SU-DHL-6 (cell line): Measurements from ENCODE around the gene NEURL4.

Experiments used
- H2AFZ ChIP-seq: fragments of 200-600 bp; sonication (generic); 2 replicates; pipeline ENCODE4 v1.6.1; 2014; ENCODE audit warnings: low read depth, mild to moderate bottlenecking, moderate library complexity, mixed read lengths, antibody characterized with exemption, low read length; ENCODE audit not compliant: severe bottlenecking
- H3F3A ChIP-seq: fragments of 200-600 bp; shearing (Covaris generic); 2 replicates; pipeline ENCODE4 v1.6.0; 2016; ENCODE audit warnings: antibody characterized with exemption, mild to moderate bottlenecking; ENCODE audit not compliant: insufficient read depth
- H3K27ac ChIP-seq: fragments of 200-600 bp; sonication (generic); 2 replicates; pipeline ENCODE4 v1.5.1; 2016; ENCODE audit warnings: low read depth, mild to moderate bottlenecking, low read length, moderate library complexity, mixed read lengths
- H3K27me3 ChIP-seq: fragments of 200-600 bp; sonication (generic), shearing (Covaris generic); 2 replicates; pipeline ENCODE4 v1.6.0; 2014; ENCODE audit warnings: mild to moderate bottlenecking, low read length
- H3K36me3 ChIP-seq: fragments of 200-600 bp; sonication (generic); 2 replicates; pipeline ENCODE4 v1.6.1; 2014; ENCODE audit warnings: mild to moderate bottlenecking, low read length, mixed read lengths
- H3K4me2 ChIP-seq: fragments of 300-600, 200-600 bp; shearing (Covaris generic), sonication (generic); 2 replicates; pipeline ENCODE4 v1.6.0; 2014; ENCODE audit warnings: low read length, low read depth, mild to moderate bottlenecking; ENCODE audit not compliant: poor library complexity, severe bottlenecking
- H3K4me3 ChIP-seq: fragments of 200-600 bp; sonication (generic); 2 replicates; pipeline ENCODE4 v1.5.1; 2014; ENCODE audit warnings: antibody characterized with exemption, low read length, mild to moderate bottlenecking, mixed read lengths; ENCODE audit not compliant: insufficient read depth, poor library complexity, severe bottlenecking
- H3K79me2 ChIP-seq: fragments of 200-600 bp; sonication (generic); 2 replicates; pipeline ENCODE4 v1.6.1; 2014; ENCODE audit warnings: mild to moderate bottlenecking, low read length, moderate library complexity; ENCODE audit not compliant: insufficient read depth
- H3K9ac ChIP-seq: fragments of 200-600 bp; sonication (generic); 2 replicates; pipeline ENCODE4 v1.7.0; 2014; ENCODE audit warnings: mild to moderate bottlenecking, low read length
- H3K9me2 ChIP-seq: fragments of 200-600 bp; sonication (generic); replicated peaks from 2 replicates; pipeline ENCODE4 v1.6.1; 2014; ENCODE audit warnings: low read length; ENCODE audit not compliant: insufficient read depth
- H3K9me3 ChIP-seq: fragments of 200-600 bp; sonication (generic); 2 replicates; pipeline ENCODE4 v1.6.1; 2014; ENCODE audit warnings: low read length, mixed read lengths; ENCODE audit not compliant: insufficient read depth
- H4K20me1 ChIP-seq: fragments of 200-600 bp; sonication (generic); 2 replicates; pipeline ENCODE4 v1.6.1; 2014; ENCODE audit warnings: low read depth, mild to moderate bottlenecking, antibody characterized with exemption, low read length, moderate library complexity, mixed read lengths
- CTCF ChIP-seq: fragments of 200-600 bp; sonication (generic); IDR thresholded peaks from one replicate; pipeline ENCODE4 v1.5.1; 2017; ENCODE audit warnings: antibody characterized with exemption, mild to moderate bottlenecking, low read length, moderate library complexity; ENCODE audit not compliant: insufficient read depth, poor library complexity, severe bottlenecking
- EZH2phosphoT487 ChIP-seq: fragments of 200-600 bp; sonication (generic), shearing (Covaris generic); conservative IDR thresholded peaks from 2 replicates; pipeline ENCODE4 v1.6.1; 2018; ENCODE audit warnings: mild to moderate bottlenecking, antibody characterized with exemption, low read length, moderate library complexity, mixed read lengths

NEURL4 gene

GRCh38 chr17:7325031-7325528 lies 4.1 kb downstream of the NEURL4 start:
- Histone ChIP-seq H3K4me3 (no peak overlapping the region), H3K4me2 (no peak overlapping the region), H3K9me3 (no peaks in the 10 kb centered on the region), H3K9ac (no peak overlapping the region), H3K9me2 (no peaks in the 10 kb centered on the region), H3K27me3 (no peaks in the 10 kb centered on the region), H3F3A (peaks cover 6% of the 10 kb centered on the region), H3K27ac (no peak overlapping the region), H3K79me2 (peaks cover 17% of the 10 kb centered on the region; the same call in 1 of the 2 replicates), H2AFZ (no peak overlapping the region), H3K36me3 (no peaks in the 10 kb centered on the region), H4K20me1 (no peaks in the 10 kb centered on the region)
- TF ChIP-seq EZH2phosphoT487 (no peak), CTCF (no peak)

GRCh38 chr17:7324438-7324779 lies 4.7 kb downstream of the NEURL4 start:
- Histone ChIP-seq H3F3A (no peaks in the 10 kb centered on the region), H3K27me3 (no peaks in the 10 kb centered on the region), H3K9me3 (no peaks in the 10 kb centered on the region), H2AFZ (no peak overlapping the region), H4K20me1 (no peaks in the 10 kb centered on the region), H3K9ac (no peak overlapping the region), H3K27ac (no peak overlapping the region), H3K36me3 (no peaks in the 10 kb centered on the region), H3K4me2 (no peak overlapping the region), H3K4me3 (no peak overlapping the region), H3K9me2 (no peaks in the 10 kb centered on the region), H3K79me2 (peaks cover 17% of the 10 kb centered on the region; the same call in 1 of the 2 replicates)
- TF ChIP-seq CTCF (no peak), EZH2phosphoT487 (no peak)

GRCh38 chr17:7323731-7324437 lies 5.3 kb downstream of the NEURL4 start:
- no peaks in the 10 kb centered on the region for H3K9me2 ChIP-seq
- TF ChIP-seq EZH2phosphoT487 = no peak
- peak; percentile 87 for TF ChIP-seq CTCF
- H3K9me3 ChIP-seq = no peaks in the 10 kb centered on the region
- H3K27ac ChIP-seq = no peak overlapping the region
- no peak overlapping the region for H3K4me2 ChIP-seq
- H4K20me1 ChIP-seq = no peaks in the 10 kb centered on the region
- no peak overlapping the region for H3K4me3 ChIP-seq
- H3K27me3 ChIP-seq = no peaks in the 10 kb centered on the region
- H3K79me2 ChIP-seq = peaks cover 17% of the 10 kb centered on the region; the same call in 1 of the 2 replicates
- no peak overlapping the region for H2AFZ ChIP-seq
- H3K9ac ChIP-seq = no peak overlapping the region
- no peaks in the 10 kb centered on the region for H3K36me3 ChIP-seq
- H3F3A ChIP-seq = no peaks in the 10 kb centered on the region
